ENCODE measurements around the gene GPR180.

GPR180 gene

DNA sequence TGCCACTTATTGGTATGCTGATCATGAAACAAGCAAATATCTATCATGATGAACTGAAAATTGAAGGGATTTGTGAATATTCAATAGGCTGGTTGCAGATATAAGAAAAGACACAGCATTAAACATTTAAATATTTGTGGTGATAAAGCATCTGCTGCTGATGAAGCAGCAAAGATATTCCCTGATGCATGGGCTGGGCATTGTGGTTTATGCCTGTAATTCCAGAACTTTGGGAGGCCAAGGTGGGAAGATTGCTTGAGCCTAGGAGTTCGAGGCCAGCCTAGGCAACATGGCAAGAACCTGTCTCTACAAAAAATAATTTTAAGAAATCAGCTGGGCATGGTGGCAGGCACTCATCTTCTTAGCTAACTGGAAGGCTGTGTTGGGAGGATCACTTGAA lies 54.5 kb downstream of the GPR180 start:
- DNase-seq (ENCODE audit: low spot score): no peak

DNA sequence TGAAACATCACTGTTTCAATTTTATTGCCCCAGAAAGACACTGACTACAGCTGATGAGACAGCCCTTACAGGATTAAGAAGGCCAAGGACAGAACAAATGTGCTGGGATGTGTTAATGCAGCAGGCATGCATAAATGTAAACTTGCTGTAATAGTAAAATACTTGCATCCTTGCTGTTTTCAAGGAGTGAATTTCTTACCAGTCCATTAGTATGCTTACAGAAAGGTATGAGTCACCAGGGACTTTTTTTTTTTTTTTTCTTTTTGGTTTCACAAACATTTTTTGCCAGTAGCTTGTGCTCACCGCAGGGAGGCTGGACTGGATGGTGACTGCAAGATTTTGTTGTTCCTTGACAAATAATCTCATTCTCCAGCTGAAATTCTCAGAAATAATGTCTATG lies 55.1 kb downstream of the GPR180 start:
- peak; percentile 35 for DNase-seq (ENCODE audit: low spot score)

DNA sequence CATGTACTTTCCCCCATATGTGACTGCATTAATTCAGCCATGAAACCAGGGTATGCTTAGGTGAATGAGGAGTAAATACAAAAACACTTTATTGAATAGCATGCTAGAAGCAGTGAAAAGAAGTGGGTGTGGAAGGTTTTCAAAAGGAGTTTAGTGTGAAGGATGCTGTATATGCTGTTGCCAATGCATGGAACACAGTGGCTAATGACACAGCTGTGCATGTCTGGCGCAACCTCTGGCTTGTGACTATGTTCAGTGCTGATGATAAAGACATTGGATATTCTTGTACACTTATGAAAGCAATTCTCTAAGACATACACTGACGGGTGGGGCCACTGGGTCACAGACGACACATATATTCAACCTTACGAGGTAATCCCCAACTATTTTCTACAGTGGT lies 55.5 kb downstream of the GPR180 start:
- DNase-seq (ENCODE audit: low spot score): no peak

DNA sequence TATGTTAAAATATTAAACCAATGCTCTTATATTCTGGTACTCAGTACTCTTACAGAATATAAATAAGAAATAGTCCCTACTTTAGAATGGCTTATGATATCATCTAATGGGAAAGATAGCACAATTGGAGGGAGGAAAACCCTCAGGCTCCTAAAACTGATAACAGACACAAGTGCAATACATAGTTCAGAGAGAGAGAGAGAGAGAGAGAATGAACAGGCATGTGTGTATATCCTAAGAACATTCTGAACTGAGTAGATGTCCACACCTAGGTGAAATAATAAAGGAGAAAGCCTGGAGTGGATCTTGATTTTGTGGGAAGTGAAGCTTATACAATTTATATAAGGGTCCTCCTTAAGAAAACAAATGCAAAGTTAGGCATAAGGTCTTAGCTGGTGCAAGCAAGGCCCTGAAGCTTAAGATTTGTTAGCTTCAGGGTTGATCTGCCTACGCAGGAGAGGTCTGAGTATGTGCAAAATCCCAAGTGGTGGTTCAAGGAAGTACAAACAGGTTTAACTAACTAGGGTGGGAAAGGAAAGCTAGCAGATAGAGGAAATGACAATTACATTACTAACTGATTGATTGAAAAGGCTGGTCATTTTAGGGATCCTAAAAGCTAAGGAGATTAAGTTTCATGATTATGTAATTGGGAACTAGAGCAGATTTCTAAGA lies 57.4 kb downstream of the GPR180 start:
- DNase-seq (ENCODE audit: low spot score): no peak

DNA sequence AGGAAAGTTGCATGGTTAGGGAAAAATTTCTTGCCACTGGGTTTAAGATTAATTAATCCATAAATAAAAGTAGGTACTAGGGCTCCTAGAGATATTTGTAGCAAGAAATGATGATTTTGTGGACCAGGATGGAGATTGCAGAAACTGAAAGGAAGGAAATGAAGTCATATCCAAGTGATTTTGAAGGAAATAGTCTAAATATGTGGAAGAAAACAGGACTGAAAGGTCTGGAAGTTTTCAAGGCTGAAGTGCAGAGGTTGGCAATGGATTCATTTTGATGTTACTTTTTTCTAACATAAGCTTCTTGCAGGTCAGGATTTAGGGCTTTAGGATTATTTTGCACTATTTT lies 57.9 kb downstream of the GPR180 start:
- no peak for DNase-seq (ENCODE audit: low spot score)

DNA sequence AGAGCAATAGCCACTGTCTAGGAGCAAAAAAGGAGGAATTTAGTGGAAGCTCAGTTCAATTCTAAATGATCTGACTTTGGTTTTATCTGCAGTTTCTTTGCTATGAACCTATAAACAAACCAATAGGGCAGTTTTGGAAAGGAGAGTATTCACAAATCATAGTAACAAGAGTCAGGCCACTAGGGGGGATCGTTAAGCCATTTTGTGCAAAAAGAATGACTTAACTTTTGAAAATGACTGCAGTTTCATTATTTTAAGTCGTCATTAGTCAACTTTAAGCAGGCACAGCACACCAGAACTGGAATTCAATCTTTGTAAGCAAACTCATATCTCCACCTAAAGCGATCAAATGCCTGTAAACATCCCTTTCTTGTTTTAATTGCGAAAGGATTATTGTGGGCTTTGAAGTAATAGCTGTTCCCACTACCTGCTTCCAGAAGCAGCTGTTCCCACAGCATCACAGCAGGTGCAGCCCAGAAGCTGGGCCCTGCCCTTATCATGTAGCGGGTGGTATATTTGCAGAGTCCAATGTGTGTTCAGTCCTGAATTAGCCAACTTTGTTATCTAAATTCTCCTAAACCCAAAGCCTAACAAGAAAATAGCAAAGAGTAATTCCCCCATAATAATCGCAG lies 59.2 kb downstream of the GPR180 start:
- peak; percentile 60 for DNase-seq (ENCODE audit: low spot score)

DNA sequence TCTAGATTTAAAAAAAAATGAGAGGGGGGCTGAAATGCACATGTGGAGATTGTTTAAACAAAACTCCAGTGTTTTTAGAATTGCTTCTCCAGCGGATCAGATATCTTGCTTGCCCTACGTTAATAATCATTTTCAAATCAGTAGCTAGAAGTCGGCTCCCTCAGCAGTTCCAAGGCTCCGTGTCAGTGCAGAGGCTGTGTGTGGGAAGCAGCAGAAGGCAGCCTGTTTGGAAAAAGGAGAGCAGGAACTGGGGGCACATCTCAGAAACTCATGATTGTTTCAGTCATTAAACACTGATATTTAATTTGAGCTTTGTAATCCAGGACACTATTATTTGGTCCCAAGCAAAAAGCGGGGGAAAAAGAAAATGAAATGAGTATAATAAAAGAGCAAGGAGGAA lies 59.7 kb downstream of the GPR180 start:
- DNase-seq (ENCODE audit: low spot score): no peak

DNA sequence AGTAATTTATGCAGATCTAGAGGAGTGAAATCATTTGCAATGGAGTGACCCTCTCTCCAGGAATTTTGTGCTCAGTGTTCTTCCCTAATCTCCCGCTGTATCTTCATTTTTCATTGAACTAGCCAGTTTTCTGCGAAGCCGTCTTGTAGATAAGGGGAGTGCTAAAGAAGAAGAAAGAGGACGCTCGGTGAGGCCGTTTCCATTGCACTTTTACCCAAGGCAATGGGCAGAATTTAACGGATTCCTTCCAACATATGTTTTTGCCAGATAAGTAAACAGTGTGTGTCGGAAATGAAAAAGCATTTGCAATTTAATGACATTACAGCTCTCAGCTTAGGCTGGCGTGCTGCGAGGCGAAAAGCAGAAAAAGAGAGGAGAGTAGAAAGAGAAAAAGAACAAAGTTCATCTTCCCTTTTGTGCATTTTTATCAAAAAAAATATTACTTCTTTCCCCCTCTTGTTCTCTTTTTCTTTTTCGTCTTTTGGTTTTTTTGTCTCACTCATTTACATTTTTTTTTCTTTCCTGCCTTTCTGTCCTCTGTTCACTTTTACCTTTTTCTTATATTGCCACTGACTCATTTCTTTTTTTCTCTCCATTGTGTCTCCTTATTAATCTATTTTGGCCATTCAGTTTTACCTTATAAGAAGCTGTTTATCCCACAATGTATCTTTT lies 60.8 kb downstream of the GPR180 start:
- DNase-seq (ENCODE audit: low spot score): peak; percentile 71

DNA sequence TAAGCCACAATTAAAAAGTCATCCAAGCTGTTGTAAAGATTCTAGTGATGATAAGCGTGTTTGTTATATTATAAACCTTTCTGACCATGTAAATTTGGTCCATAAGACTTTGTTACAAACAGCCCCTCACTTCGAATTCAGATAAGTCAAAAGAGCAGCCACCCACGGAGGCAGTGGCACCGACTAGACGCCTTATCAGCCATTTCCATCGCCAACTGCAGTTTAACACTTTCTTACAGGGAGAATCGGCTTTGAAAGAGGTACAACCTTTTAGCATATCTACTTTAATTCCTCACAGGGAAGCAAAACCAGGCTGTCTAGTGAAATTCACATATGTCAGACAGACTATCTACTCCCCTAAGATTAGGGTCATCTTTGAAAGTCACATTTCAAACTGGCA lies 63.2 kb downstream of the GPR180 start:
- DNase-seq (ENCODE audit: low spot score): peak; percentile 45

DNA sequence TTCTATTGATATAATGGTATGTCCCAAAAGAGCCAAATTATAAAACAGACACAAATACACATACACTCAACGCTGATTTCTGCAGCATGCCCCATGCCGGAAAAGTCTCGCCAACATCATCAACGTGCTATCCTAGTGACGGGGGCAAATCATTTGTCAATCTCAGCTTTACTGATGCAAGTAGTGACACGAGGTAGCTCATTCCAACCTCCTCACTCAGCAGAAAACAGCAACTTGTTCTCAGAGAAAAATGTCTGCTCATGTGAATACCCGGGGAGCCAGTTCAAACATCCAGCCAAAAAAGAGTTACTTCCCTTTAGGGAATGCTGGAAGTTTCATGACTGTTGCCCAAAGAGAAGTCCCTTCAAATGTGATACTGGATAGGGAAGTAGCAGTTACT lies 64.4 kb downstream of the GPR180 start:
- DNase-seq (ENCODE audit: low spot score): no peak

DNA sequence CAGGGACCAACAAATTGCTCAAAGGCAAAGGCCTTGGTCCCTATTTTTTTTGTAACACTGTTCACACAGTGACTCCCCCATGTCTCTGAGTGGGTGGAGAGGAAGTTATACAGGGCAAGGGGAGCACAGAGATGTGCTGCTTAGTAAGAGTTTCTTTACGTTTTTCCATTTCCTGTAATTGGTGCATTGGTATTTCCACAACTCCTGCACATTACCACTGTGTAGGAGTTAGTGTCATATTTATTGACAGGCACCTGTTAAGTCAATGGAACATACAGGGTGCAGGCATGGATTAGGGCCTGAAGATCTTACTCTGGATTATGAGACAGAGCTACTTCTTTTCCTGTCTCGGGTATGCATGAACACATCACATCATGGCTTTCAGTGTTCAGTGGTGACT lies 65.5 kb downstream of the GPR180 start:
- DNase-seq (ENCODE audit: low spot score): no peak

DNA sequence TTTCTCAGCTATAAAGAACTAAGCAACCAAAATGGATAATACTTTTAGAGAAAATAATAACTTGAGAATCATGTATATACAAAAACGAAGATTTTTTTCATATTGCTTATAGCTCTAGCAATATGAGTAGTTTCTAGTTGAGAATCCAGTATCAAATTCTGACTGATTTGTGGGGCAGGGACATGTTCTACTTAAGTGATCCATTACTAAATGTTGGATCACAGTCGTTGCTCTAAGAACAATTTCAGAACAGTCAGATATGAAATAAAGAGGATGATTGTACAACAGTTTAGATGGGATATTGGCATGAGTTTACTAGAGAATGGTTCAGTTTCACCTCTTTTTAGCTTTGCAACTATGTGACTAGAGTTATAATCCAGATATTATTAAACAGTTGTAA lies 70.7 kb downstream of the GPR180 start:
- DNase-seq (ENCODE audit: low spot score): no peak

DNA sequence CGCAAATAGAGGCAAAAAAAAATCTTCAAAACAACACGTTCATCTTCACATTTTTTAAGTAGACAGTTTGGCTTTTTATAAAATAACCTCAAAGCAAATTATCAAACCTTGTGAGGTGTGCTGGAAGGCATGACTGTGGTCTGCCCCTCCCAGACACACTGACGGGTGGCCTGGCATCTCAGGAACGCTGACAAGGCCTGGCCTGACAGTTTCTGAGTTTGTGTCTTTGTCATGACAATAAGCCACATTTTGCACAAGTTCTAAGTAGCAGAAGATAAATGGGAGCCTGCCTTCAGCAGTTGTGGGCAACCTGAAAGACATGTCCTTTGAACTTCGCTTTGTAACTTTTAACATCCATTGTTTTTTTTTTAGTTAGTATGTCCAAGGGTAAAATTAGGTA lies 72.2 kb downstream of the GPR180 start:
- DNase-seq (ENCODE audit: low spot score): no peak

DNA sequence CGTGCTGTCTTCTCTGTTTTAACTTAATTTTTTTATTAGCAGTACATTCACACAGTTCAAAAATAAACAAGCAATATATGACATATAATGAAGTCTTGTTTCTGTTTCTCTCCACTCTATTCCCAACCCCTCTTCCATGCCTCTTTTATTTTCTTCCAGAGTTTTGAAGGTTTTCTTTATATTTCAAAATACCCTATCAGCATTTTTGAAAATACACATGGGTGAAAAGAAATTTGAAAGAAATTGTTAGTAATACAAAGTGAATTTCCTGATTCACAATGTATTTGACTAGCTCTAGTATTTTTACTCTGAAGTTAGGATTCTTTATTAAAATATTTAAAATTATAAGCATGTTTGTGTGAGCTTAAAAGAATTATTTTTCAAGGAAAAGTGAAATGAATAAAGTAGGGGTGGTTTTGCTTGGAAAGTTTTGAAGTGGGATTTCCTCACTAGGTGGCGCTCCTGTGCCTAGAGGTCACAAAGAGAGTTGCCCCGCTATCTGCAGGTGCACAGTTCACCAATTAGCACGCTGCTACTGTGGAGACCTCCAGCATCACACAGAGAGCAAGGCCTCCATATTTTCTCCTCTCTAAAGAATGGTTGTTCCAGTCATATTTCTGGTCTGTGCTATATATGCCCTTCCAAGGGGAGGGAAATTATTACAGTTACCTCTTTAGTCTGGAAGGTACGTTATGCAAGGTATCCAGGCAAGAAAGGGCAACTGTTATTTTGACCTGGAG lies 73.1 kb downstream of the GPR180 start:
- DNase-seq (ENCODE audit: low spot score): peak; percentile 66

DNA sequence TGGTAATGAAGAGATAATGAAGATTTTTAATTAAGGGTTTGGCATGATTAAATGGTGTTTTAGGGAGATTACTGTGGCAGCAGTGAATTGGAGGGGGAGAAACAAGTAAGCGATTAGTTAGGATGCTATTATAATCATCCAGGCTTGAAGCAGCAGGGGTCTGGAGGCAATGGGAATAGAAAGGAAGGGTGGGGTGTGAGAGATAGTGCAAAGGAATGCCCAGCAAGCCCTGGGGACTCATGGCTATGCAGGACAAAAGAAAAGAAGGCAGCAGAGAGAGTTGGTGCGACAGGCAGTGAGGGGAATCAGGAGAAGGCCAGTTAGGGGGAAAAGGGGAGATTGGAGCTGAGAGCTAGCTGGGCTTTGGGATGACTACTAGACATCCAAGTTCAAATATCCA lies 76.1 kb downstream of the GPR180 start:
- DNase-seq (ENCODE audit: low spot score): no peak

DNA sequence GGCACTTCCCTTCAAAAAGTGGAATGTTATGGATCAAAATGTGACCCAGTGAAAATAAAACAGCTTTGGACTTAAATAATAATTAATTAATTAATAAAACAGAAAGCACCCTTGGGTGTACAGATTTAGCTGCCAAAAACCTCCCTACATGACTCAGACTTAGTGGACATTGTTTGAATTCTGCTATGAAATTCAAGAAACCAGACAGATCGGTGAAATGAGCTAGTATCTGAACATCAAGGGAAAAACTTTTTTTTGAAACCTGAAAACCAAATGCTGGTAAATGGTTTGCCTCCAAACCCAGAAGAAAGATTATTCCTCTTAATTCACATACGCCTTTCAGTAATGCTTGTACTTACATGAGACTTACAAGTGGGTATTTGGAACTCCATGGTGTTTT lies 77.2 kb downstream of the GPR180 start:
- DNase-seq (ENCODE audit: low spot score): no peak

DNA sequence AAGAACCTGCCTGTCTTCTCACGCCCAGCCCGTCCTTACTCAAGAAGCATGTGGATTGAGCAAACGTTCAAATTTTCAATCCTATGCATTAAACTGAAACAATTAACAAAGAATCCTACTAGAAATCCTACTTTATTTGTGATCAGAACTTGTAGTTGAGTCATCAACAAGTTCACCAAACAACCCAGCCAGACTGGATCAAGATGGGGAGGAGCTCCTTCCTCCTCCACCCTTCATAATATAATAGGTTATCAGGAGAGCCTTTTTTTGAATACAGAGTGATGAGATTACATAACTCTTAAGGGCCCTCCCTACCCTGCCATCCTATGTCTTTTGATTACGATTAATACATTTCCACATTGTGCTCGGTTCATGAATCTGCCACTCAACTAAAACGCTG lies 78.0 kb downstream of the GPR180 start:
- no peak for DNase-seq (ENCODE audit: low spot score)

DNA sequence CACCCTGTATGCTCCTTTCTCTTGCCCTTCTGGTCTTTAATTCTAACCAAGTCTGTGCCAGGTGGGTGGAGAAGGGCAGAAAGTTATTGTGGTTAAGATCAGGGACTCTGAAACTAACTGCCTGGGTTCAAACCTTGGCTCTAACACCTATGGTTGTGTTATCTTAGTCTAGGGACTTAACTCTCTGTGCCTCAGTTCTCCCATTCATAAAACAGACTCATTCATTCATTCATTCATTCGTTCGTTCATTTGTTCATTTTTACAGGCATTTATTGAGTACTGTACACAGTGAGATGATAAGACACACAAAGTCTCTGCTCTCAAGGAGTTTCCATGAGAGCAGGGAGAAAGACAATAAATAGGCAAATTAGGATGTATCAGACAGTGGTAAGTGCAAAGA lies 80.6 kb downstream of the GPR180 start:
- no peak for DNase-seq (ENCODE audit: low spot score)

DNA sequence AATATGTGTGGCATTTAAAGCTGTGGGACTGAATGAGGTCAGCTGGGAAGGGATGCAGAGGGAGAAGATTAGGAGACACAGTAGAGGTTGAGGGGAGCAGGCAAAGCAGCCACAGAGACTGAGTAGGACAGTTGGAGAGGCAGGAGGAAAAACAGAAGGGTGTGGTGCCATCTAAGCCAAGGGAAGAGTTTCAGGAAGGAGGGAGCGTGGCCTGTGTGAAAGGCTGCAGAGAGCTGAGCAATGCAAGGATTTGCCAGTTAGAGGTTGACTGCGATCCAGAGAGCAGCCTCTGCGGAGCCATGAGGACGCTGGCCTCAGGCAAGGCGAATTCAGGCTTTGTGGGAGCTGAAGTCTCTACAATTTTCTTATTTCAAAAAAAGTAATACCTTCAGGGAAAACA lies 81.8 kb downstream of the GPR180 start:
- DNase-seq (ENCODE audit: low spot score): no peak
